ENCODE results near the gene SFXN1.
"Not testable (repeated sequence)": the region's sequence is repeated elsewhere in the genome, so short reads cannot be mapped to it uniquely, and the experiment has no call there.

SFXN1 gene, protein sequence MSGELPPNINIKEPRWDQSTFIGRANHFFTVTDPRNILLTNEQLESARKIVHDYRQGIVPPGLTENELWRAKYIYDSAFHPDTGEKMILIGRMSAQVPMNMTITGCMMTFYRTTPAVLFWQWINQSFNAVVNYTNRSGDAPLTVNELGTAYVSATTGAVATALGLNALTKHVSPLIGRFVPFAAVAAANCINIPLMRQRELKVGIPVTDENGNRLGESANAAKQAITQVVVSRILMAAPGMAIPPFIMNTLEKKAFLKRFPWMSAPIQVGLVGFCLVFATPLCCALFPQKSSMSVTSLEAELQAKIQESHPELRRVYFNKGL

DNA sequence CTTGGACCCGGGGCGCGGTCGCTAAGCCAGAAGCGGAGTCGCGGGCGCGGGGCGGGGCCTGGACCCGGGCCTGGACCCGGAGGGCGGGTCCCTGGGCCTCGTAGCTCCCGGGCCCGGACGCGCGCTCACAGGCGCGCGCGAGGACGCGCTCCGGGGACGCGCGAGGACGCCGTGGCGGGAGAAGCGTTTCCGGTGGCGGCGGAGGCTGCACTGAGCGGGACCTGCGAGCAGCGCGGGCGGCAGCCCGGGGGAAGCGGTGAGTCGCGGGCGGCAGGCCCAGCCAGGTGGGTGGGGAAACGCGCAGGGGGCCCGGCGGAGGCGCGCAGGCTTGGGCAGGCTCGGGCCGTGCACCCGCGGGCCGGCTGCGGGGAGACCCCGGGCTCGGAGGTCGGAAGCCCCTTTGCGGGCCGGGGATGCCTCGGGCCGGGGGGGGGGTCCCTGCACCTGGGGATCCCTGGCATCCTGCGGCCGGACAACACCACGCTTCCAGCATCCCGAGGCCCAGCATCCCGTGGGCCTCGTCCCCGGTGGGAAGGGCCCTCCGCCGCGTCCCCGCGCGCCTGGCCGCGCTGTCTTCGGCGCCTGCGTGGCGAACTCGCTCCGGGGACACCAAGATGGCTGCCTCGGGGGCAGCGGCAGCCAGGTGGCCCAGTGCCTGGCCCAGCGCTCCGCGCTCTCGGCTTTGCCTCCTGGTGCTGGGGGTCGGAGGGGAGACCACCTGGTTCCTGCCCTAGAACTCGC lies at the start of gene SFXN1:
Gene SFXN1 (plus strand): TSS at position 177 of the 741 bp plus-strand sequence. CDS start 13,544 bp downstream, outside the sequence.
- peak; percentile 79 for DNase-seq

DNA sequence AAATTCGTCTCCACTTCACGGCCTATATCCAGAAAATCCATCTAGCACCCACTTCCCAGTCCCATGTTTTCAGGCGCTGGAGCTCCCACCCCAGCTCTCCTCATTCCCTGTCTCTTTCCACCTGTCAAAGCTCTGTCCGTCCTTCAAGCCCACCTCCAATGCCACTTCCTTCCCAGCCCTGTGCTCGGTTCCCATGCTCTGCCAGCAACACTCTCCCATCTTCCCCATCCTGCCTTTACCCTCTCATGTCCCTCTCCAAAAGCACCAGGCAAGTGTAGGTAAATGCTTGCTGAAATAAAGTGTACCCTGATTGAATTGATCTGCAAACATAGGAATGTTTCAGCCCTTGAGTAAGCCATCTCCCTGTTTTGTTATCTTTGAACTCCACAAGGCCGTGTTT lies 43.6 kb upstream of the SFXN1 start:
- no peak for DNase-seq

DNA sequence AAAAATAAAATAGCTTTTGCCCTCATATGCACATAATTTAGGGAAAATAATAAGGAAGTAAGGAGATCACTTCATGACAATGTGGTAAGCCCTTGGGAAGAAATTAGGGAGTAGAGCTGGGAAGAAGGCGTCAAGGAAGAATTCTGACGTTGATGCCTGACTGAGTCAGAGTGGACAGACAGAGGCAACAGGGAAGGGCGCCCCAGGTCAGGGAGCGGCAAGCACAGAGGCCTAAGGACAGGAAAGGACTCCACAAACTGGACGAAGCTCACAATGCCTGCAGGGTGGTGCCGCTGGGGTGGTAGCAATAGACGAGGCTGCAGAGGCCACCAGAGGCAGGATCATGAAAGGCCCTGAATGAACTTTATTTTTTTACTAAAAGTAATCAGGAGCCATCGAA lies 42.0 kb upstream of the SFXN1 start:
- no peak for DNase-seq

DNA sequence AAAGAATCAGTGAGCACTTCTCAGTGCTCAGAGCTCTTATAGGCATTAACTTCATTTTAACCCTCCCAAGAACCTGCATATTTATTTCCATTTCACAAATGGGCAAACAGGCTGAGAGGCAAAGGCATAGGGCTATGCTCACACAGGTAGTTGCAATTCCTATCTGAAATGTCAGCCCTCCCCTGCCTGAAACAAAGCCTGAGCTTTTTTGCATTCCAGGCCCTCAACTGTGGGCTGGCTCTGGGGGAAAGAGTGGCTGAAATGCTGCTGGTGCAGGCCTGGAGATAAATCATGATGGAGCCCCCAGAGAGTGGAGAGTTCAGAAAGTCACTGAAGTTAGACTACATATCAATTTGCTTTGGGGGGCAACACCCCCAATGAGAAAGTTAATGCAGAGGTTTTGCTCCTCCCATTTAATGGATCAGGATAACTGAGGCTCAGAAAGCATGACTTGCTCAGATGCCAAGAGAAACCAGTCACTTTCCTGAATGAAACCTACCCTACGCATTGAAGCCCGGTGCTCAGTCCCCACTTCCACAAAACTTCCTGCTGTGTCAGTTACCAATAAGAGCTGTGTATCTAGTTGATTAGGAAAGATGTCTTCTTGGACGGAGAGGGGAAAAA lies 40.0 kb upstream of the SFXN1 start:
- no peak for DNase-seq

DNA sequence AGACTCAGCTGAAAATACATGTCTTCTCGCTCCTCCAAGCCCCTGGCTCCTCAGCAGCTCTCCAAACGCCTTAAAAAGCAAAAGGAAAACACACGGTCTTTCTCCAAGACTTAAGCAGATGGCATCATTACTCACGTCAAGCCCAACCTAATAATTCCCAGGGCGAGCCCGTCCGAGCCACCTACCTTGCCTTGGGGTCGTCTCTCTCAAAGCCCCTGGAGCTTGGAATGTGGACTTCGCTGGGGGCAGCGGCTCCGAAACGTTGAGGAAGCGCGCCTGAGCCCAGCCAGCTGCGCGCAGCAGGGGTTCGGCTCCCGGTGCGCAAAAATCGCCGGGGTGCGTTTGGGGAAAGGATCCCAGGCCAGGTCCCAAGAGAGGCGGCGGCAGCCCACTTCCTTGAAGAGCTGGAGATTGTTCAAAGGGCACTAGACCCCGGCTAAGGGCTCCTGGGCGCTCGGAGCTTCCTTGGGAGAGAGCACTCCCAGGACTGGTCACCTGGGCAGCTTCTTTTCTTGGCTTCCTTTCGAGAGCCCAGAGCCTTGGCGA lies 34.8 kb upstream of the SFXN1 start:
- DNase-seq: no peak

DNA sequence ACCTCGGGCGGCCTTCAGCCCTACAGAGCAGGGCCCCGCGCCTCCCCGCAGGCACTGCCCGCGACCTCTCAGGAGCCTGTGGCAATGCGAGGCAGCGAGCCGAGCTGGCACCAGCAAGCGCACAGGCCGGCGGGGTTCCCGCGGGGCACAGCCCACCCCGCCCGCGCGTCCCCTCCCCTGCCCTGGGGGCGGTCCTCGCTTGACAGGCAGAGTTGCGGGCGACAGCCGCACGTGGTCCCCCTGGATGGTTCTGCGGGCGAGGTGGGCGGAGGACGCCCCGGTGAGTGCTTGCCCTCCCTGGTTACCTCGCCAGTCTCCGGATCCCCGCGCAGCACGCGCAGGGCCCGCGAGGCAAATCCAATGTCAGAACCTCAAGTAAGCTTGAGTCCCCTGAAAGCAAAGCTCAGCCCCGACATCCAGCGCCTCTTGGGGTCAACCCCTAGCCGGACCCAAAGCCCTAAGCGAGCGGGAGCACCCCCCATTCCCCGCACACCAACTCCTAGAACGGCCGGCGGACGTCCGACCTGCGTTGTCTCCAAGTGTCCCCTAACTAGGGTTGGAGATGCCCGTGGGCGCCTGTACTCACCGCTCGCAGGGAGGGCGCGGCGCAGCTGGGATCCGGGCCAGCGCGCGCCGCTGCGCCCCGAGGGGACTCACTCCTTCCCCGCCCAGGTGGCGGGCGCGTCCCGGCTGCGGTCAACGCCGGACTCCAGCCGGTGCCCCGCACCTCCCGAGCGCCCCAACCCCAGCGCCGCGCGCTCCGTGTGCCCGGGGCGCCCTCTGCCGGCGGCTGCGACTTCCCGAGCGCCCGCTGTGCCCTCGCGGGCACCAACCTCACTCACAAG lies 34.1 kb upstream of the SFXN1 start, which contains the start of gene DRD1:
Gene DRD1 (minus strand): TSS at position 123 of the 845 bp plus-strand sequence. CDS start 1,083 bp downstream, outside the sequence.
- peak; percentile 33 for DNase-seq

DNA sequence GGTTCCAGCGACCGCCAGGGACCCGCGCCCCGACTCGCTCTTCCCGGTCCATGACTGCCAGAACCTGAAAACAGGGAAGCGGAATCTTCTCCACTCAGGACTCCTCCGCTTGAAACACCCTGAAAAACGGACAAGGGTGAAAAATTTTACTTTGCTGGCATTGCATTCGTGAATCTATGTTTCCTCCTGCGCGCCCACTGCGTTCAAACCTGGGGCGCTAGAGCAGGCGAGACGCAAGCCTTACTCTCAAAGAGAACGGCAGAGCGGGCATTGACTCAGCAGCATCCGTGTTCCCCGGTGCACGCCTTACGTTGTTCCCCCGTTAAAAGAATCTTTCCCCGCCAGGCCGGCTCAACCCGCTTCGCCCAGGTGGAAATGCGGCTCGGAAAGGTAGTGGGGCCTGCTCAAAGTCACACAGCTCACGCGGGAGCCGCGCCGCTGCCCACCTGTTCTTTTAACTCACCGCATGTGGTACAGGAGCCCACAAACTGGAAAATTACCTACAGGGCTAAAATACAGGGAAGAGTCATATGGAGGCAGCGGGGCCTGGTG lies 33.4 kb upstream of the SFXN1 start:
- no peak for DNase-seq

DNA sequence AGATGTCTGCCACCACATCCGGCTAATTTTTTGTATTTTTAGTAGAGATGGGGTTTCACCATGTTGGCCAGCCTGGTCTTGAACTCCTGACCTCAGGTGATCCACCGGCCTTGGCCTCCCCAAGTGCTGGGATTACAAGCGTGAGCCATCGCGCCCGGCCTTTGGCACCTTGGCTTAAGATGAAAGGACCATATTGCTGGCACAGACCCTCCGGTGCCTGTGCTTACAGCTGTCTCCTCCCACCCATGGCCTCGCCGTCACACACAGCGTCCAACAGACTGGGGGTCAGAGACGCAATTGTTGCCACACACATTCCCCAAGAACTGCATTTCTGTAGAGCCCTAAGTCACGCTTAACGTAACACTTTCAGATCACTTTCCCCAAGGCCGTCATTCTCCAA lies 32.0 kb upstream of the SFXN1 start:
- not testable (repeated sequence) for DNase-seq

DNA sequence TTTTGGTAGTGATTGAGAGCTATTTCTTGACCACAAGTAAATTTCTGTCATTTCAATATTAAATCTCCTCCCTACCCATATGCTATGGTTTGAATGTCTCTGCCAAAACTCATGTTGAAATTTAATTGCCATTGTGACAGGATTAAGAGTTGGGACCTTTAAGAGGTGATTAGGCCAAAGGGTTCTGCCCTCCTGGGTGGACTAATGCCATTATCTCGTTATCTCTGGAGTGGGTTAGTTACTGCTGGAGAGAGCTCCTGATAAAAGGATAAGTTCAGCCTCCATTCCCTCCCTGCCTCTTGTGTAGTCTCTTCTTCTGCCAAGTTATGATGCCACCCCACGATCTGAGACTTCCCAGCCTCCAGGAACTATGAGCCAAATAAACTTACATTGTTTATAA lies 30.8 kb upstream of the SFXN1 start:
- no peak for DNase-seq

DNA sequence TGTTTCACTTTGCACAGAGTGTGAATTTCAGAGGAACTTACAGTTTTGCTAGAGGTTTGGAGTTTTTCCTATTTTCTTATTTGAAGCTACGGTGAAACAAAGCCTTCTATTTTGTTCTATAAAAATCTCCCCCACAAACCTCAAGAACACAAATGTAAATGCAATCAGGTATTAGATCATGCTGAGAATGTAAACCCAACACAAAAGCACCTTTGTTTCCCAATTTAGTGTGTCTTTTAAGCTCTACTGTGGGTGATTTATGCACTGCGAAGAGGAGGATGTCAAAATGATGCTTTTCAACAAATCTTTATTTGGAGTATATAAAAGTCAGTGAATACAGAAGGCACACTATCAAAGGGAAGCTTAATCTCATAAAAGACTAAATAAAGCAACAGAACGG lies 30.1 kb upstream of the SFXN1 start:
- no peak for DNase-seq

DNA sequence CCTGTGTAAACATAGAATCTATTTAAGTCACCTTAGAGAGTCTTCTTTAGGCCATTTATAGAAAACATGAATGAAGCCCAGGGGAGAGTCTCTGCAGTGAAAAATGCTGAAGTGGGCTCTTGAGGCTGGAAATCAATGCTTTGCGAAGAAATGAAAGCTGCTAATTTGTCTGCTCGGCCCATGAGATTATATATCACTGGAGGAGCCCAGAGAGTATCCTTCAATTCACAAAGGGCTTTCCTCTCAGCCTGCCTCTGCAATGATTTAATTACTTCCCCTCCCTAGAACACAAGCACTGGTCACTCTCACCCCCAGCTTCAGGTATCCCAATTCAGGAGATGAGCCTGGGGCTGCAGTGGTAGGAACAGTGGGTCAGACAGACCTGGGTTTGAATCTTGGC lies 26.2 kb upstream of the SFXN1 start:
- no peak for DNase-seq

DNA sequence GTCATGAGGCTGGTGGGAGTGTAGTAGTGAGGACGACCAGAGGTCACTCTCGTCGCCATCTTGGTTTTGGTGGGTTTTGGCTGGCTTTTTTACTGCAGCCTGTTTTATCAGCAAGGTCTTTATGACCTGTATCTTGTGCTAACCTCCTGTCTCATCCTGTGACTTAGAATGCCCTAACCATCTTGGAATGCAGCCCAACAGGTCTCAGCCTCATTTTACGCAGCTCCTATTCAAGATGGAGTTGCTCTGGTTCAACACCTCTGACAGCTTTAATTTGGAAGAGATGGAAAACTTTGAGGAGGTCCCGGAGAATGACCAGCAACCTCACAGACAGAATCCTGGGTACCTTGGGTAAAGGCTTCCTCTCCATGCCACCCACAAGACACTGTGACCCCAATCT lies 24.0 kb upstream of the SFXN1 start:
- DNase-seq: not testable (repeated sequence)

DNA sequence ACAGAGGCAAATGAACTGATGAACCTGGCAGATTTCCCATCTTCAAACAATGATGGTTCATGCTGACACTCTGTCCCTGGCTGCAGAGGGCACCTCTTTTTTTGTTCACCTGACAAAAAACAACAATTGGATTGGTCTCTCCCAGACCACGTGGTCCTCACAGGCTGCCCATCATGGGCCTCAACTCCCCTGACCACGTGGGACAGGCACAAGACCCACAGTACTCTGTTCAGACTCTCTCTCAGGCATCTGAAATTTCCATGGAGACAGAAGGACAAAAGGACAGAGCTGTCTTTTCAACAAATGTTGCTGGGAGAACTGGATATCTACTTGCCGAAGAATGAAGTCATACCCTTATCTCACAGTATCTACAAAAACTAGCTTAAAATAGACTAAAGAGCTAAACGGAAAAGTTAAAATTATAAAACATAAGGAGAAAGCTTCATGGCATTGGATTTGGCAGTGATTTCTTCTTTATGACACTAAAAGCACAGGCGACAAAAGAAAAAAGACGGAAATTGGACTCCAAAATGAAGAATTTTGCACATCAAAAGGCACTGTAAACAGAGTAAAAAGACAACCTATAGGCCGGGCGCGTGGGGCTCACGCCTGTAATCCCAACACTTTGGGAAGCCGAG lies 22.1 kb upstream of the SFXN1 start:
- DNase-seq: no peak

DNA sequence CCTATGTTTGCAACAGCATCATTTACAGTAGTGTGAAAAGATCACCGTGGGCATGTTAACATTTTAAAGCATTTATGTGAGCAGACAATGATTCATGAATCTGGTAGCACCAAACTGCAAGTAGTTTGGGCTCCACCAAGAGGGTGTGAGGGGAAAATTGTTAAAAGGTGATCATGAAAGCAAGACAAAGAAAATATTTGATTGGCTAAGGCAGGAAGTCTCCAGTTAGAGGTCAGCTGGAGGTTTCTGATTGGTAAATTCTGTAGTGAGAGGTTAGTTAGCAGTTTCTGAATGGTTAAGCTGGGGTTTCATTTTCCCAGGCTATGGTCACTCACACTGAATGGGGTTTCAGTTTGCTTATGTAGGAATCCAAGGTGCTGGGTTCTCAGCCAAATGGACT lies 20.9 kb upstream of the SFXN1 start:
- DNase-seq: no peak

DNA sequence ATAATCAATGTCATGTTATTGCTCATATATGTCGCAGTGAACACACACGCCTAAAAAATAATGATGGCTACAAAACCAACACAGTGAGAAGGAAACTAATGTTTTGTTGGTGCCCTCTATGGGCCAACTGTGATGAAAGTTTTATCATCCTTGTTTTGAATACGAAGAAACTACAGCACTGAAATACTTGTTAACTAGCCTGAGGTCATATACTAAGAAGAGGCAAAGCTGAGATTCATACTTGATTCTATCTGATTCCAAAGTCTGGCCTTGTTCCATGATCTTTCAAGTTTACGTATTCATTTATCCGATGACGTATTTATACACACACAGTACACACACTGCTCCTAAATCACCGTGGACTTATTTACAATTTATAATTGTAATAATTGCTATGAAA lies 18.2 kb upstream of the SFXN1 start:
- no peak for DNase-seq

DNA sequence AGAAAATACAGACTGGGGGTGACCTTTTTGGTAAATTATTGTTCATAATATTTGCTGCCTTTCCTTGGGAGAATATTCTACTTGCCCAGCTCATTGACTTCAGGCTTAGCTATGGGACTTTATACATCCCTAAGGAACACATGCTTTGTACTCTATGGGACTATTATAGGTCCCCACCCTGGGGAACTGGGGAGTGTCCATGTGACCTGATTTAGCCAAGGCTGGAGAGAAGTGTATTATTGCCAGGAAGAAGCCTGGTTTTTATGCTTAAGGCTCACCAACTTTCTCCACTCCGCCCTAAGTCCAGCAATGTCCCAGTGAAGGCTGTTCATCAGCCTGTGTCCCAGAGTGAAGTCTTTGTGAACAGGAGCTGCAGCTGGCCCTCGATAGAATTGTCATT lies 17.8 kb upstream of the SFXN1 start:
- no peak for DNase-seq

DNA sequence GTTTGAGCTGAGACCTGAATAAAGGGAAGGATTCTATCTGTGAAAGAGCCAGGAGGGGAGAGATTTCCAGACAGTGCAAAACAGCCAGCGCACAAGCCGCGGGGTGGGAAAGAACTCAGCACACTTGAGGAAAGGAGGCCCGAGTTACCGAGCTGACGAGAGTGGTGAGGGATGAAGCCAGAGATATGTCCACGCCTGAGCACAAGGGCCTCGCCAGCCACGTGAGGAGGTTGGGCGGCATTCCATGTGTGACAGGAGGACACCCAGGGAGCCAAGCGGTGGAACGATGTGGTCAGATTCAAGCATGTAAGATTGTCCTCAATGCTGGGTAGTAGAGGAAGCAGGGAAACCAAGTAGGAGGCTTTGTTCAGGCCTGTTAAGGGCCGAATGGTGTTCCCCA lies 17.0 kb upstream of the SFXN1 start:
- DNase-seq: no peak

DNA sequence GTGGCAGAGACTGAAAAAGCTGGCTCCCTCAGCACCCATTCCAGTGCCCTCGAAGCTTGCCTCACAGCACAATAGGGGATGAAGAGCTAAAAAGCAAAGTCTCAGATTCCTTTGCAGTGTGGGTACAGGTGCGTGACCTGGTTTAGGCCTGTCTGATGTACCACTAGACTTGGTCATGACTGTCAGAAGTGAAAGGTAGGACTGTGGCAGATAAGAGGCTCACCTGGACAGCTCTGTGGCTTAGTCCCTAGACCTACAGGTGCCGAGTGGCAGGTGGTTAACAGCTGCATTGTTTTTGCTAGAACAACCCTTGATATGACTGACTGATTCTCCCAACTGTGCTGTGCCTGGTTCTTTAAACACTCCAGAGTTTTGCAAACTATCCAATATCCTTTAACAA lies 14.7 kb upstream of the SFXN1 start:
- no peak for DNase-seq

DNA sequence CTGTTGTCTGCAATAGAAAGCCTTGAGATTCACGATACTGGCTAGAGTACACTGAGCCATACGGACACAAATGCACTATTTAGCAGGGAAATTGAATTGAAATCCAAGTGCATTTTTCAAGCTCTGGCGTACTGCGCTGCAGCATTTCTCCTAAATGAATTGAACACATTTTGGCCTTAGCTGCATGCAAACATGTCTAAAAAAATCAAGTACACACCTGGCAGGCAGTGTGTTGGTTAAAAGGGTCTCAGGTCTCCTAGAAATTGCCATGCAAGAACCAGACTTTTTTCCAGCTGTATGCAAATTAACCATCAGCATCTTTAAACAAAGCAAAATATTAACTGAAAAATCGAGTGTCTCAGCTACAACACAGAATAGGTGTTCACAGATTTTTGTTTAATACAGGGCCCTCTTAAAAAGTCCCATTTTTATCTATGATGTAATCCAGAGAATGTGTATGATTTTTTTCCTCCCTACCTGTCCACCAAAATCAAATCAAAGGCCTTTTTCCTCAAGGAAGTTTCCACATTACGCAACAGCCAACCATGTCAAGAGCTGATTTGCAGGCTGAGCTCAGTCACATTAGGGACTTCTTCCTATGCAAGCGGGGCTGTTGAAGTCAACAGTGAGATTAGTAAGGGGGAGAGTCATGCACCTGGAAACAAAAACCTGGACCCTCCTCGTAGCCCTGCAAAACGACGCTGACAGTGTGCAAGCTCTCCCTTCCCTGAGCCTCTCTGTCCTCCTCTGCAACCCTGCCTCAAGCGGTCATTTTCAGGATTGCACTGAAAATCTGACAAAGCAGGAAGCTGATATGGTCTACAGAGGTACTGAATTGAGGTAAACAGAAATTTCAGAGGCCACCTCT lies 14.1 kb upstream of the SFXN1 start:
- peak; percentile 63 for DNase-seq

DNA sequence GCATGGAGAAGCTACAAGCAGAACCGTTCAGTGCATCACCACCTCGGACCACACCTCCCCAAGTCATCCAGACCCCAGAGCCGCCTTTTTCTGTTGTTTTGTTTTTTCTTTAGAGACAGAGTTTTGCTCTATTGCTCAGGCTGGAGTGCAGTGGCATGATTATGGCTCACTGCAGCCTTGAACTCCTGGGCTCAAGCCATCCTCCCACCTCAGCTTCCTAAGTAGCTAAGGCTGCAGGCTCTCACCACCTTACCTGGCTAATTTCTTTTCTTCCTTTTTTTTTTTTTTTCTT lies 13.5 kb upstream of the SFXN1 start:
- no peak for DNase-seq

DNA sequence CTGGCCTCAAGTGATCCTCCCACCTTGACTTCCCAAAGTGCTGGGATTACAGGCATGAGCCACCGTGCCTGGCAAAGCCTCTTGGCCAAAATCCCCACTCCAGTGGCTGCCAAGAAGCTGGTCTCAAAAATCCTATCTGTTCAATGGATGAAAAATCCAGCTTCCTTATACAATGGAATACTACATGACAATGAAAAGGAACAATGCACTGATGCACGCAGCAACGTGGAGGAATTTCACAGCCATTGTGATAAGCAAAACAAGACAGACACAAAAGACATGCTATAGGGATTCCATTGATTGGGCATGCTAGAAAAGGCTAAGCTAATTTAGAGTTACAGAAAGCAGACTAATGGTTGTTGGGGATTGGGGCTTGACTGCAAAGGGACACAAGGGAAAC lies 13.1 kb upstream of the SFXN1 start:
- no peak for DNase-seq
